Stimulated activated CD8-positive, alpha-beta memory T cell treated with anti-CD3 and anti-CD28 coated beads, Interleukin-4, amount 100 ng/mL, for 24 hours (primary cell): ENCODE results near the gene KCNA3.
A peak's percentile ranks its signal among the peaks of the same experiment; 100 is the strongest.
"Not testable (repeated sequence)": the region's sequence is repeated elsewhere in the genome, so short reads cannot be mapped to it uniquely, and the experiment has no call there.

Experiments
- DNase-seq: peaks from one replicate; pipeline ENCODE4 v3.0.0-alpha.2; 2020; ENCODE audit warnings: low read depth

Gene KCNA3

GRCh38 chr1:110680036-110680735 lies 5.4 kb upstream of the KCNA3 start:
- DNase-seq: no peak

DNA sequence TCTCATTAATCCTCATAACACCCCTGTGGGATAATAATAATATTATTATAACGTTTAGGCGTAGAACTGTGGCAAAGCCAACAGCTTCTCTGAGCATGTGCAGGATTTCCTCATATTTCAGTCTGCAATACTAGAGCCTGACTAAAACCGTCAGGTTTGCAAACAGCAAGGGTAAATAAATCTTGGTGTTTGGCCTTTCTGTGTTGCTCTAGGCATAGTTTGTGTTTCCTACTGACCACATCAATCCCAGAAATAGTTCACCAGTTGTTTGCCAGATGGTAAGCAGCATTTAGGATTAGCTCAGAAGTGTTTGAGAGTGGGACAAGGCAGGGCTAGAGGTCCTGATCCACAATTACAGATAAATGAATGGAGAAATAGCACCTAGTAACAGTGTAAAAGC lies 2.8 kb upstream of the KCNA3 start:
- no peak for DNase-seq

DNA sequence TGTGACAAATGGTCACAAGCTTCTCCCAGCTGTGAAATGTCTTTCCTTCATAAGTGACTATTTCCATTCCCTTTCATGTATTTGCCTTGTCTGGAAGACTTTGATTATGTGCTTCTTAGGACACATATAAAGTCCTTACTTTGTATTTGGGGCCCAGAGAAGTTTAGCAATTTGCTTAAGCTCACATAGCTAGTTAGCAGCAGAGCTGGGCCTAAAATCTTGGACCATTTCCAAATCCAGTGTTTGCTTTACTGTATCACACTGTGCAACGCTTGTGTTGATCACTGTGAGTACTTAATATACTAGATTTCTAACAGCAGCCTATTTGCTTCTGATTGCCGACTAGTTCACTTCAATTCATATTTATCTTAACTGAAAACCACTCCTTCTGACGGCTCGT lies 2.2 kb upstream of the KCNA3 start:
- DNase-seq: no peak

DNA sequence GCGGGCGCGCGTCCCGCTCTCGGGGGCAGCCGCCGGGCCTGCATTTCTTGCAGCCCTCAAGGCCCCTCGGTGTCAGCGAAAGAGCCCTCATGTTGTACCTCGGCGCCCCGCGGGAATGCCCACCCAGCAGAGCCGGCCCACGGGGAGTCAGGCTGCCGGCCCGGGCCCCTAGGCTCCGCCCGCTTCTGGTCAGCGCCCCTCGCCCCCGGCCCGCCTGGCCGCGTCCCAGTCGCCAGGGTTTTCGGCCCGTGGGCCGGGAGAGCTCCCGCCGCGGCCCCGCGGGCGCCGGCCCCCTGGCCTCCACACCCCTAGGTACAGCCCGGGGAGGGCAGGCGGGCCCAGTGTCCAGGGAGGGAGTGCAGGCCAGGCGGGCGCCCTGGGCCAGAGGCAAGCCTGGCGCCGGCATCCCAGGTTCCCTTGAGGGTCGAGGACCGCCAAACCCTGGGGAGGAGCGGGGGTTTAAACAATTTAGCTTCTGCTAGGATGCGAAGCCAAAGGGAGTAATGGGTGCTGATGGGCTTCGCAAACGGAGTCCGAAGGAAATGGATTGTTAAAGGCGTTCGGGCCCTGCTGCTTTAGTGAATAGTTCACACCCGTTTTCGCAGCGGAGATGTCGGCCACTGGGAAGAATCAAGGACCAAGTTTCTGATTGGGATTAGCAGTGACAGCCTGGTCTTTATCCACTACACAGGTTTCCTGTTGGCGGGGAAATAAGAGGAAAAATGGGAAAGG lies 486 bp upstream of the KCNA3 start:
- DNase-seq: no peak

DNA sequence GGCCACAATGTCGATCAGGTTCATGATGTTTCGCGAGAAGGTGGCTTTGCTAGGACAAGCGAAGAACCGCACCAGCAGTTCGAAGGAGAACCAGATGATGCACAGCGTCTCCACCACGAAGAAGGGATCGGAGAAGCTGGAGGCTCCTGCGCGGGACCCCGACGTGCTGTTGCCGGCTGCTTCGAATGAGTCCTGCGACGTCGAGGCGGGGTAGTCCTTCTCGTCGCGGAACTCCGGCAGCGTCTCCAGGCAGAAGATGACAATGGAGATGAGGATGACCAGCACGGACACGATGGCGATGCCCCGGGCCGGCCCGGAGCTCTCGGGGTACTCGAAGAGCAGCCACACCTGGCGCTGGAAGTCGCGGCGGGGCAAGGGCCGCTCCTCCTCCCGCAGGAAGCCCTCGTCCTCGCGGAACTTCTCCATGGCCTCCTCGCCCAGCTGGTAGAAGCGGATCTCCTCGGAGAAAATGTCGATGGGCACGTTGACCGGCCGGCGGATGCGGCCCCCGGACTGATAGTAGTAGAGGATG lies 869 bp downstream of the KCNA3 start:
- DNase-seq: no peak

DNA sequence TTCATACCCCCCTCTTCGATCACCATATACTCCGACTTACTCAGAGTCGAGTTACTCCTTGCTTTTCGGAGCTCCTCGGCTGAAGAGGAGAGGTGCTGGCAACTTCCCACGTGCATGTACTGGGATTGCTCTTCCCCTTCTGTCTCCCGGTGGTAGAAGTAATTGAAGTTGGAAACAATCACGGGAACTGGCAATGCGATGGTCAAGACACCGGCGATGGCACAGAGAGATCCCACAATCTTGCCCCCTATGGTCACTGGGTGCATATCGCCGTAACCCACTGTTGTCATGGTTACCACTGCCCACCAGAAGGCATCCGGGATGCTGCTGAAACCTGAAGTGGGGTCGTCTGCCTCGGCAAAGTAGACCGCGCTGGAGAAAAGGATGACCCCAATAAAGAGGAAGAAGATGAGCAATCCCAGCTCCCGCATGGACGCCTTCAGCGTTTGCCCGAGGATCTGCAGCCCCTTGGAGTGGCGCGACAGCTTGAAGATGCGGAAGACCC lies 1.5 kb downstream of the KCNA3 start:
- no peak for DNase-seq

GRCh38 chr1:110672753-110673108 lies 2.0 kb downstream of the KCNA3 start:
- DNase-seq: no peak

- peak; percentile 50 for DNase-seq
Measured at GRCh38 chr1:110672001-110672752, 2.6 kb downstream of the KCNA3 start.

DNA sequence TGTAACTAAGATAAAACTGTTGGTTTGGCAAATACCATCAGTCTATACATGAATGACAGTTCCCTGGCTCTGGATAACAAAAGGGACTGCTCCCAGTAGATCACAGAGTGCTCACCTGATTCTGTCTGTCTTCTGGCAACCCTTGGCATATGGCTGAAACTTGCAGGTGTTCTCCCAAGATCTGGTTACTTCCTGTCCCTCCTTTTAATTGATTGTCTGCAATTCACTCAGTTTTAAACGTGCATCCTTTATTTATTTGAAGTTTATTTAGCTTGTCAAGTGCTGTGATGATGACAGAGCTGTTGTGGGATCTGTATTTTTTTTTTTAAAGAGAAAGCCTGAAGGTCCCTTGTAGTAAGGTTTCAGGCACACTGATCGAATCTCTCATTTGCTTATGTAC lies 3.4 kb downstream of the KCNA3 start:
- DNase-seq: no peak

- no peak for DNase-seq
Measured at GRCh38 chr1:110668549-110668948, 6.2 kb downstream of the KCNA3 start.

DNA sequence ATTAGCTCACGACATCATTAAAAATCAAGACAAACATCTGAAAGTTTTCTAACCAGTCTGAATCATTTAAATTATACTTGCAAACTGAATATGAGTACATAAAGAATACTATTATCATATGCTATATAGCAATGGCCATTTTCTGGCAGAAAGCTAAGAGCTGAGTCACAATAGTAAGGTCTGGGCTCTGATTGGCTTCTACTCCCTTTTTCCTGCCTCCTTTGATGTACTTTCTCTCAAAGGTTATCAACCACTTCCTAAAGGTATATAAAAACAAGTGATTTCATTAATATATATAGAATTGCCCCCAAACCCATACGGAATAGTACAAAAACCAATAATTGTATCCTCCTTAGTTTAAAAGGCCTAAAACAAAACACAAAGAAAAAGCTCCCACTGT lies 7.0 kb downstream of the KCNA3 start:
- DNase-seq: no peak

- no peak for DNase-seq
Measured at GRCh38 chr1:110663241-110663640, 11.5 kb downstream of the KCNA3 start.

GRCh38 chr1:110659559-110659958 lies 15.2 kb downstream of the KCNA3 start:
- DNase-seq: not testable (repeated sequence)

GRCh38 chr1:110657351-110657750 lies 17.4 kb downstream of the KCNA3 start:
- no peak for DNase-seq

GRCh38 chr1:110650609-110651008 lies 24.1 kb downstream of the KCNA3 start:
- no peak for DNase-seq

DNA sequence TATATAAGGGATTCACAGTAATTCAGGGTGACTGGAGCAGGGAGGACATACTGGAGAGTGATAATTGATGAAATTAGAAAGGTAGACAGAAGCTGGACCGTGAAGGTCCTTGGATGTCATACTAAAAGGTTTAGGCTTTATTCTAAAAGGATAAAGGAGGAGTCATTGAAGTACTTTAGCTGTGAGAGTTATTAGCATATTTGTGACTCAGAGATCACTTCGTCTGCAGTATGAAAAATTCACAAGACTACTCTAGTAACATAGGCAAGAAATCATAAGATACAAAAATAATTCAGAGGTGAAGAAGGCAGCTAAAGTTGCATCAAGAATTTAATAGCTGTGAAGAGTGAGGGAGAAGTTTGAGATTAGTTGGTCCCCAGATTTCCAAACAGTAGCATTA lies 26.3 kb downstream of the KCNA3 start:
- no peak for DNase-seq

DNA sequence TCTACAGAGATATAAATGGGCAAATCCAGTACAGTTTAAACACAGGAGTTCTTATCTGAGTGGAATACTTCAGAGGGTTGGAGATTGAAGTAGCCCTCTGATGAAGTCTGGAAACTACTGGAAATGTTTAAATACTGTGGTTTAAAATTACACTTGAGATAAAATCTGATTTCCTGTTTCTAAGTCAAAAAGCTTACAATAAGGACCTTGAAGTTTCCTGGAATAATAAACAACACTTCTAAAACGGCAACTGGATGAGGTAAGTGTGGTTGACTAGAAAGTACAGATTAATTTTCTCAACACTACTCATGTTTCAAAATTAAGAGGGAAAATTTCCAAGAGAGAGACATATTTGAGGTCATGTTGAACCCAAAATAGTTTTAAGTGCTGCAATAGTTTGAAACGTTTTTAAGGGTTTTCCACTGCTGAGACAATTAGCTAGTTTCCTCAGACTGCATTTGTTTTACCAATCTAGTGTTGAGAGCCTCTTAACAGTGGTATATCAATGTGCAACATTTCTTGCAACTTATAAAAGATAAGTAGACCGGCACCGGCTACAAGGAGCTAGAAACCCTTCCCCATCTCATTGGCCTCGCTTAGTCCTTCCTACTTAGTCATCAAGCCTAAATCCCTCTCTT lies 27.4 kb downstream of the KCNA3 start:
- DNase-seq: no peak

DNA sequence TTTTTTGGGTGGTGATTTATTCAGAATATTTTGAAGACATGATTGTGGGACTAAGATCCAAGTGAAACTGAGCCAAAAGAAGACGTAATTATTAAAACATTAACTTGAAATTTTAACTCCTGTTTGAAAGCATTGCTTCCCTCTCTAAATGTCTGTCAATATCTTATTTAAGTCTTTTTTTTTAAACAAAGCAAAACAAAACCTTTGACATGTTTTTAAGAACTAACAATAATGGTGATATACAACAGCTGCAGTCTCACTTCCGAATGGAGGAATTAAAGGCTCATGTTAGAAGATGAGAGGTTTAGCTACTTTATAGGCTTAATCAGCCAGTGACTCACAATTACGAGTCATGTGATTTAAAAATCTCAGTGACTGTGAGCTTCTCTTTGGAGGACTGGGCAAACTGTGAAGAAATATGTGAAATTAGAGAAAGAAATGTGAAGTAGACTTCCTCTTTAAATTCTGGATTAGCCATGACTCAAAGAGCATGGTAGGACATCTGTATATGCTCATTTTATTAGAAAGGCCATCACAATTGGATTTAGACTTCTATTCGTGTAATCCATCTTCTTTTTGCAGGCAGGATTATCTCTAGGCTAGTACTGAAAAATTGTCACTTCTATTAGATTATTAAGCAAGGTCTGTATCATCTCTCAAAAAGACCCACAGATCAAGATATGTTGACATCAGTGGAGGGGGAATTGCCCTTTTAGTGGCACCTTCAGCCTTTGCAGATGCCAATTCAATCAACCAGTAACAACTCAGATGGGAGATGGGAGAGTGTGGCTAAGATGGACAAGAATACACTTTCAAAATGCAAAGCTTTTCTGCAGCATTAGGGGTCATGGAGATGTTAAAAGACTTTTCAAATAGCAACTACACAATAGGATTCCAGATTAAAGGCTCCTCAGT lies 28.7 kb downstream of the KCNA3 start:
- DNase-seq: no peak

- no peak for DNase-seq
Measured at GRCh38 chr1:110645211-110645610, 29.5 kb downstream of the KCNA3 start.

DNA sequence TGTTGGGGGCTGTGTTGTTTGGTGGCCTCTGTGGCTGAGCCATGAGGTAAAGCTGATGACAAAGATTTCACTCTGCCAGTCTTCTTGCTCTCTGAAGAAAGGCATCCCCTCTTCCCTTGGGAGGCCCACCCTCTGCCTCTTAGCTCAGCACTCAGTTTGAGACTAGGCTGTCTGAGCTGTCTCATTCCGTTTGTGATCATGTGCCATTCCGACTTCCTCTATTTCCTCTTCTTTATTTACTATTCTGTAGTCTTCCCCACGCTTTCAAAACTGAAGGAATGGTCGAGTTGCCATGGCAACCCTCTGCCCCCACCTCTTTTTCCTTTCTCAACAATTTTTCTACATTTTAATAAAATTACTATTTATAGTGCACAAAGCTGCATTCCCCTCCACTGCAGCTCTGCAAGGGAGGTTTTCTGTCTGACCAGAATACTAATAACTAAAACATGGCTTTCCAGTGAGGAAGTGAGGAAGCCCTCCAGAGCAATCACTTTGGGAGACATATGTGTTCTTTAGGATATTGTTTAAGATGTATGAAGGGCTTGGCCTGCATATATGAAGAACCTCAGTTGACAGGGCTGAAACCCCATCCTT lies 30.8 kb downstream of the KCNA3 start:
- DNase-seq: no peak
